GM12873 (cell line): ENCODE results near the gene SPTBN2.

ENCODE experiments used
- TF ChIP-seq, protein P1 (sequence below): IDR thresholded peaks from 2 replicates; pipeline ENCODE4 v1.5.1; 2012; ENCODE audit warnings: low read depth, mild to moderate bottlenecking, moderate library complexity, low read length, control low read depth; ENCODE audit not compliant: insufficient read depth; ENCODE audit errors: missing control alignments

Gene SPTBN2

DNA sequence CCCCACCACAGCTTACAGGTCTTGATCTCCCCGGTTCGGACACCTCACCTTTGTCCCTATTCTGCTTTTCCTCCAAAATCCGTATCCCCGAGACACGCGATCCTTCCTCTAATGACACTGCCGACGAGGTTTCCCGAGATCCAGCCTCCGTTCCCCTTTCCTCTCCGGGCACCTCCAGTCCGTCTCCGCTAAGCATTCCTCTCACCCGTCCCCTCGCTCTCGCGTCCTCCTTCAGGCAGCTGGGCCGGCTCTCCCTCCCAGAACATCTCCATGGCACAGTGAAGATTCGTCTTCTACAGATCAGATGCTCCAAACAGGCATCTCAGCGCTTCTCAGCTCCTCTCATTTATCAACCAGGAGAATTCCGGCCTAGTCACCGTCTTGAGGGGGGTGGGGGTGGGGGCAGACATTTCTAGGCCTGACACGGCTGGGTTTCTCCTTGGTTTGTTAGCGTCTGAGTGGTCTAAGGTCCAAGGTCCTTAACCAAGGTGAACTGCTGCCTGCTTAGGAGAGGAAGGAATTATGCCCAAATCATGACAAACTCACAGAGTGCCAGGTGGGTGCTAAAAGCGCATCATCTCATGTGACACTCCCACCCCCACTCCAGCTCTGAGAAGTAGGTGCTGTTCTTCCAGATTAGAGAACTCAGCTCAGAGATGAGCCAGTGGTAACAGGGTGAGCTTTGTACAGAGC lies at the start of gene SPTBN2:
Gene SPTBN2, minus strand, starts transcription at position 524 of the 693 bp plus-strand sequence. CDS start 7,976 bp downstream, outside the sequence.
- TF ChIP-seq, protein P1, sequence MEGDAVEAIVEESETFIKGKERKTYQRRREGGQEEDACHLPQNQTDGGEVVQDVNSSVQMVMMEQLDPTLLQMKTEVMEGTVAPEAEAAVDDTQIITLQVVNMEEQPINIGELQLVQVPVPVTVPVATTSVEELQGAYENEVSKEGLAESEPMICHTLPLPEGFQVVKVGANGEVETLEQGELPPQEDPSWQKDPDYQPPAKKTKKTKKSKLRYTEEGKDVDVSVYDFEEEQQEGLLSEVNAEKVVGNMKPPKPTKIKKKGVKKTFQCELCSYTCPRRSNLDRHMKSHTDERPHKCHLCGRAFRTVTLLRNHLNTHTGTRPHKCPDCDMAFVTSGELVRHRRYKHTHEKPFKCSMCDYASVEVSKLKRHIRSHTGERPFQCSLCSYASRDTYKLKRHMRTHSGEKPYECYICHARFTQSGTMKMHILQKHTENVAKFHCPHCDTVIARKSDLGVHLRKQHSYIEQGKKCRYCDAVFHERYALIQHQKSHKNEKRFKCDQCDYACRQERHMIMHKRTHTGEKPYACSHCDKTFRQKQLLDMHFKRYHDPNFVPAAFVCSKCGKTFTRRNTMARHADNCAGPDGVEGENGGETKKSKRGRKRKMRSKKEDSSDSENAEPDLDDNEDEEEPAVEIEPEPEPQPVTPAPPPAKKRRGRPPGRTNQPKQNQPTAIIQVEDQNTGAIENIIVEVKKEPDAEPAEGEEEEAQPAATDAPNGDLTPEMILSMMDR, result no peak

DNA sequence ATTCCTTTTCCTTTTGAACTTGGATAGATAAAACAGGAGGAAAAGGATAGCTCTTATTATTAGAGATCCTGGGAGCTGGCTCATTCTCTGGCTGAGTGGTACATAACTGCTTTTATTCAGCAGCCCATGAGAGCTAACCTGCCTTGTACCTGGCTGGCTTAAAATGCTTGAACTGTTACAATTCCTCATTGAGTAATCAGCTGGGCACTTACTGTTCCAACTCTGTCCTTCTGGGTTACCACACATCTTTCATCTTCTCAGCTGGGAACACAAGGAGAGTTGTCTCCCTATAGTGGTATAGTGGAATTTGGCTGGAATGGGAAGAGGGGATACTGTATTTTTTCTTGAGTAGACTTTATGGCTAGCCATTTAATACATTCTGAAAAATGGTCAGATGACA lies 39.8 kb upstream of the SPTBN2 start:
- TF ChIP-seq, protein P1, result no peak

DNA sequence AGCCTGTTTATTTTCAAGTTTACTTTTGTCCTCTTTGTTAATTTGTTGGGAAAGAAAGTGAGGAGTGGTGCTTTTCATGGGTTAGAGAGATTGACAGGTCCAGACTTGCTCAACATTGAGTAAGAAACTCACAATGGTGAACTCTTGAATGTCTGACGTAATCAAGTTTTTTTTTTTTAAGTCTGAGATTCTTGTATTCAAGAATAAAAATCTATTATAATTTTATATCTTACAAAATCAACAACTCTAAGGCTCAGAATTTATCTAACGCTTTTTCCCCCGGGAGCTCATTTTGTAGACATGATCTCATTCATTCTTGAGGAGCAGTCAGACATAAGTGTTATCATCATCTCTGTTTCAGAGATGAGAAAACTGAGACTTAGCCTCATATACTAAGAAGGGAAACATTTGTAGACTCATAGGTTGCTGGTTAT lies 39.1 kb upstream of the SPTBN2 start:
- TF ChIP-seq, protein P1, result no peak

DNA sequence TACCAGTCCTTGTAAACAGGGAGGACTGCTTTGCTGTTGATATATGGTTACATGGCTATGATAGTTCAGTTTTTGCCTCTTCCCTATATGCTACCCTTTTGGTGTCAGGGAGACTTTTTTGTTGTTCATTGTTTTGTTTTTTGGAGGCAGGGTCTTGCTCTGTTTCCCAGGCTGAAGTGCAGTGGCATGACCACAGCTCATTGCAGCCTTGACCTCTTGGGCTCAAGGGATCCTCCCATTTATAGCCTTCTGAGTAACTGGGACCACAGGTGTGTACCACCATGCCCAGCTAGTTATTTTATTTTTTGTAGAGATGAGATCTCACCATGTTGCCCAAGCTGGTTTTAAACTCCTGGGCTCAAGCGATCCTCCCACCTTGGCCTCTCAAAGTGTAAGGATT lies 38.6 kb upstream of the SPTBN2 start:
- TF ChIP-seq, protein P1, result no peak

DNA sequence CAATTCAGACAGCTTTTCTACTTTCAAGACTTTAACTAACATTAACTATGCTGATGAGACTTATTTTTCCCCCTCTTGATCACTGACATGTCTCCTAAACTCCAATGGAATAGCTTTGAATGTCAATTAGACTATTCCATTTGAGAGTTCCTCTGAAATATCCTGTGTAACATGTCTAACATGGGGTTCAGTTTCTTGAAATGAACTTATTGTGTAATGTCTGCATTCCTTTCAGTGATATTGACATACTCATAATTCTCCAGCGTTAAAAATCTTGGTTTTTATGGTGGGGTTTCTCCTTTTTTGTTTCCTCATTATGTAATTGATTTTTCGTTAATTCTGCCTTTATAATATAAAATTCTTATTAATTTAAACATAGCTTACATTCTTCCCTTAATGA lies 37.7 kb upstream of the SPTBN2 start:
- TF ChIP-seq, protein P1, result no peak

DNA sequence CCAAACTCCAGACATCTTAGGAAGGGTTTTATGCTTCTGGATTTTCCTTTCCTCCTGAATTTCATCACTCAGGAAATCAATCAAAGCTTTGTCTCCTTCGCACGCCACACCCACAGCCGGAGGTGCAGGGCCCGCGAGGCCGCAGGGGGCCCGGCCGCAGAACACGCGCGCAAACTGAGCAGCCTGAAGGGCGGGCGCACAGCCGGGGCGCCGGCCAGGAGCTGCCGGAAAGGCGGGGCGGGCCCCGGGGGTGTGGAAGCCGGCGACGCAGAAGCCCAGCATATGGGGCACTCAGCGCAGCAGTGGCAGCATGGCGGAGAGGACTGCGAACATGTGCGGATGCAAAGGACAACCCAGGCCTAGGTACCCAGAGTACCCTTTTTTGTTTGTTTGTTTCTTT lies 33.1 kb upstream of the SPTBN2 start:
- TF ChIP-seq, protein P1, result no peak

DNA sequence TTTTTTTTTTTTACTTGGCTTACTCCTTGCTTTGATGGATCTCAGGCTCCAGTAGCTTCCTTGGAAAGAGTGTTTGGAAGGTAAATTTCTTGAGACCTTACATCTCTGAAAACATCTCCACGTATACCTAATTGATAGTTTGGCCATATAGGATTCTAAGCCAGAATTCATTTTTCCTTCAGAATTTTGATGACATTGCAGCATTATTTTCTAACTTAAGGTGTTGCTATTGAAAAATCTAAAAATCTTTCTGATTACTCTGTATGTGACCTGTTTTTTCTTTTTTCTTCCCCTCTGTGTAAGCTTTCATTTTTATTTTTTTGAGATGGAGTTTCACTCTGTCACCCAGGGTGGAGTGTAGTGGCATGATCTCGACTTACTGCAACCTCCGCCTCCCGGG lies 23.1 kb upstream of the SPTBN2 start:
- TF ChIP-seq, protein P1, result no peak

DNA sequence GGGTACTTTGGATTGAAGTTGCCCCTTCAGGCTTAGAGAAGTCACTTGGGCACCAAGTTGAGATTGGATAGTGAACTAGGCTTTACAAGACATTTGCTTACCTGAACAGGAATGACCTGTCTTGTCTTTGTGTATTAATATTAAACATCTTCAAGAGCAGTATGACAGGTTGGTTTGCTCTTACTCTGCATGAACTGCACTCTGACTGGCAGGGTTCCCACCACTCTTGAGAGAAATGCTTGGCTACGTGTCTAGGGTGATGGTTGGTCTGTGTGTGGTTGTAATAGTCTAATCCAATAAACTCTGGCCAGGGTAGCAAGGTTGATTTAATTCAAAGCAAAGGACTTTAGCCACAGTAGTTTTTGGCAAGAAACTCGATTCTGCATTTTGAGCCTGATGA lies 20.1 kb upstream of the SPTBN2 start:
- TF ChIP-seq, protein P1, result no peak
